Neural cell (in vitro differentiated cells): ENCODE data around the gene ITPK1. TPM values are rescaled to one million over a fixed set of nuclear protein-coding genes. Genes with fewer than 3 reads are reported as not detected.

Experiments used
- H2AFZ ChIP-seq: fragments of 200-600, 300-800 bp; sonication (generic), shearing (Covaris generic); 2 replicates; pipeline ENCODE4 v1.6.0; 2014; ENCODE audit warnings: low read depth, mild to moderate bottlenecking, antibody characterized with exemption, low read length, moderate library complexity
- H3F3A ChIP-seq: fragments of 200-600 bp; shearing (Covaris generic); 2 replicates; pipeline ENCODE4 v1.6.1; 2016; ENCODE audit warnings: mild to moderate bottlenecking, moderate library complexity, mixed read lengths, antibody characterized with exemption, low read length; ENCODE audit not compliant: insufficient read depth, poor library complexity, severe bottlenecking
- H3K27ac ChIP-seq: fragments of 200-600, 300-800 bp; sonication (generic), shearing (Covaris generic); 2 replicates; pipeline ENCODE4 v1.5.1; 2014; ENCODE audit warnings: mild to moderate bottlenecking, low read length, moderate library complexity
- H3K27me3 ChIP-seq: fragments of 300-800, 200-600 bp; sonication (generic), shearing (Covaris generic); 2 replicates; pipeline ENCODE4 v1.6.0; 2014; ENCODE audit warnings: mild to moderate bottlenecking, low read depth, low read length, moderate library complexity; ENCODE audit not compliant: insufficient read depth
- H3K36me3 ChIP-seq: fragments of 300-800, 200-600 bp; sonication (generic), shearing (Covaris generic); 2 replicates; pipeline ENCODE4 v1.5.1; 2014; ENCODE audit warnings: mild to moderate bottlenecking, antibody characterized with exemption, low read length, moderate library complexity; ENCODE audit not compliant: insufficient read depth
- H3K4me2 ChIP-seq: fragments of 300-800, 200-600 bp; sonication (generic), shearing (Covaris generic); 2 replicates; pipeline ENCODE4 v1.6.0; 2014; ENCODE audit warnings: mild to moderate bottlenecking, low read length
- H3K4me3 ChIP-seq: fragments of 300-800, 200-600 bp; sonication (generic), shearing (Covaris generic); 2 replicates; pipeline ENCODE4 v1.5.1; 2014; ENCODE audit warnings: mild to moderate bottlenecking, low read length, moderate library complexity
- H3K79me2 ChIP-seq: fragments of 200-600 bp; shearing (Covaris generic); replicated peaks from 2 replicates; pipeline ENCODE4 v1.6.0; 2014; ENCODE audit warnings: mild to moderate bottlenecking, low read length, moderate library complexity; ENCODE audit not compliant: insufficient read depth
- H3K9ac ChIP-seq: fragments of 300-800, 200-600 bp; sonication (generic), shearing (Covaris generic); 2 replicates; pipeline ENCODE4 v1.6.1; 2016; ENCODE audit warnings: mild to moderate bottlenecking, low read length, mixed read lengths
- H3K9me2 ChIP-seq: fragments of 200-600 bp; shearing (Covaris generic); 2 replicates; pipeline ENCODE4 v1.6.1; 2016; ENCODE audit warnings: mild to moderate bottlenecking, low read length, mixed read lengths; ENCODE audit not compliant: insufficient read depth
- H3K9me3 ChIP-seq: fragments of 200-600, 300-800 bp; sonication (generic), shearing (Covaris generic); 2 replicates; pipeline ENCODE4 v1.6.1; 2016; ENCODE audit warnings: mild to moderate bottlenecking, mixed run types, low read length, moderate library complexity, mixed read lengths
- H4K20me1 ChIP-seq: fragments of 200-600 bp; shearing (Covaris generic); 2 replicates; pipeline ENCODE4 v1.6.1; 2016; ENCODE audit warnings: mild to moderate bottlenecking, mixed run types; ENCODE audit not compliant: insufficient read depth
- EP300 ChIP-seq: fragments of 450-650 bp; conservative IDR thresholded peaks from 2 replicates; pipeline ENCODE4 v1.6.1; 2014; ENCODE audit warnings: antibody characterized with exemption, mild to moderate bottlenecking, moderate library complexity; ENCODE audit not compliant: poor library complexity, severe bottlenecking
- EZH2 ChIP-seq: fragments of 200-600, 300-800 bp; shearing (Covaris generic), sonication (generic); IDR thresholded peaks from 2 replicates; pipeline ENCODE4 v1.6.1; 2014; ENCODE audit warnings: antibody characterized with exemption, low read length, borderline replicate concordance, mild to moderate bottlenecking; ENCODE audit not compliant: insufficient read depth, poor library complexity, severe bottlenecking
- POLR2AphosphoS5 ChIP-seq: IDR thresholded peaks from 2 replicates; pipeline ENCODE4 v1.6.1; 2012
- RAD21 ChIP-seq: fragments of 450-650 bp; conservative IDR thresholded peaks from 2 replicates; pipeline ENCODE4 v1.6.1; 2014; ENCODE audit warnings: antibody characterized with exemption, mild to moderate bottlenecking, moderate library complexity
- SMC3 ChIP-seq: fragments of 450-650 bp; conservative IDR thresholded peaks from 2 replicates; pipeline ENCODE4 v1.6.1; 2014; ENCODE audit warnings: antibody characterized with exemption, mild to moderate bottlenecking, moderate library complexity; ENCODE audit not compliant: poor library complexity
- TAF1 ChIP-seq: IDR thresholded peaks from 2 replicates; pipeline ENCODE4 v1.6.1; 2012; ENCODE audit warnings: low read depth
- polyA plus RNA-seq: library from polyadenylated mRNA; depleted of rRNA; stranded (reverse); fragments of >200 nt; gene quantifications from 2 replicates; pipeline ENCODE4 v1.2.3, GENCODE V29; 2014
- TF ChIP-seq, protein P1 (sequence below): IDR thresholded peaks from 2 replicates; pipeline ENCODE4 v1.6.1; 2012; ENCODE audit warnings: borderline replicate concordance
- TF ChIP-seq, protein P2 (sequence below): fragments of 450-650 bp; IDR thresholded peaks from 2 replicates; pipeline ENCODE4 v1.5.1; 2014; ENCODE audit warnings: antibody characterized with exemption, mild to moderate bottlenecking, moderate library complexity; ENCODE audit not compliant: poor library complexity, severe bottlenecking

Gene ITPK1
- polyA plus RNA-seq, 1 donor from 2014 or later, result 65.0 TPM

DNA sequence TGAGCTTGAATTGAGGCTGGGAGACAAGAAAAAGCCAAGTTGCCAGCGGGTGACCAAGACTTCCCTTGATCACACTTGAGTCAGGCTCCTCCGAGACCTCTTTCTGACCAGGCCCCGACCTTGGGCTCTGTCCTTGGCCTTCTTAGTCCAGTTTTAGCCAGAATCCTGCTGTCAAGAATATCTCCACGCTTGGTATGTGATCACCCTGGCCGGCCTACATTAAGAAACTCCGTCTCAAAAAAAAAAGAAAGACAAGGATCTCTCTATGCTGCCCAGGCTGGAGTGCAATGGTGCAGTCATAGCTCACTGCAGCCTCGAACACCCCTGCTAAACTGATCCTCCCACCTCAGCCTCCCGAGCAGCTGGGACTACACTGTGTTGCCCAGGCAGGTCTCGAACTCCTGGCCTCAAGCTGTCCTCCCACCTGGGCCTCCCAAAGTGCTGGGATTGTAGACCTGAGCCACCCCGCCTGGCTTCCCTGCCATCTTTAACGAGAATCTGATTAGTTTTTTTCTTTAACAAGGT is 1.0 kb upstream of the ITPK1 start:
- Histone ChIP-seq H2AFZ (peak overlapping the region; percentile 65), H3F3A (no peaks in the 10 kb centered on the region), H3K4me3 (peak overlapping the region; percentile 83), H3K79me2 (peaks cover 8% of the 10 kb centered on the region), H3K36me3 (no peaks in the 10 kb centered on the region), H3K9me2 (no peaks in the 10 kb centered on the region), H3K9ac (peak overlapping the region; percentile 79), H3K4me2 (peak overlapping the region; percentile 78), H4K20me1 (no peaks in the 10 kb centered on the region), H3K9me3 (no peaks in the 10 kb centered on the region), H3K27ac (peak overlapping the region; percentile 68), H3K27me3 (no peaks in the 10 kb centered on the region)
- no peak for TF ChIP-seq SMC3
- TF ChIP-seq TAF1, result no peak

DNA sequence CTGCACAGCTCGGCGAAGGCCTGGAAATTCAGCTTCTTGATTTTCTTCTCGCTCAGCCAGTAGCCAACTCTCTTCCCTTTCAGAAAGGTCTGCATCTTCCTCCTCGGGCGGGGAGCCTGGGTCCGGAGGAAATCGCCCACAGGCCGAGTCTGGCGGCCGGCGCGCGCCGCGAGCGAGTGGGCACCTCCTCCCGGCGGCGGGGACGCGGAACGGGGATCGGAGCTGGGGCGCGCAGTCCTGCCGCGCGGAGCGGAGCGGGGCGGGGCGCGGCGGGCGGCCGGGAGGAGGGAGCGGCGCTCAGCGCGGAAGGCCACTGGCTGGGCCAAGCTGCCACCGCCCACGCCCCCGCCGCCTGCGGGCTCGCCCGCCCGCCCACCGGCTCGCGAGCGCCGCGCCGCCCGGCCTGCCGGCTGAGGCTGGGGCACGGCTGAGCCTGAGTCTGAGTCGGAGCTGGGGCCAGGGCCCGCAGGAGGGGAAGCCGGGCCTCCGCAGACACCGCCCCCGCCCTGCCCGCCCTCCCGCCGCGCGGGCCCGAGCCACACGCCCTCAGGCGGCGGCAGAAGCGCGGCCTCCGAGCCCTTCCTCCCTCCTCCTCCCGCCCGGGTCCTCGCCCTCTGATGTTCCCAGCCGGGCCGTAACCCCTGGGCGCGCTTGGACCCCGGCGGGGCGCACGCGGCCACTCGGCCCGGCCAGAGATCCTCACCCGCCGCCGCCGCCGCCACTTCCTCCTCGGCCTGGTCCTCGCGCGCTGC is 480 bp downstream of the ITPK1 start:
- peak overlapping the region; percentile 33 for H2AFZ ChIP-seq

More for the DNA sequence above, 480 bp downstream of the ITPK1 start:
- H3K4me2 ChIP-seq, result peak overlapping the region; percentile 77
- TF ChIP-seq EZH2 (no peak), POLR2AphosphoS5 (peak; percentile 60), EP300 (no peak), RAD21 (peak; percentile 36), SMC3 (peak; percentile 29)
- TF ChIP-seq, protein P1, sequence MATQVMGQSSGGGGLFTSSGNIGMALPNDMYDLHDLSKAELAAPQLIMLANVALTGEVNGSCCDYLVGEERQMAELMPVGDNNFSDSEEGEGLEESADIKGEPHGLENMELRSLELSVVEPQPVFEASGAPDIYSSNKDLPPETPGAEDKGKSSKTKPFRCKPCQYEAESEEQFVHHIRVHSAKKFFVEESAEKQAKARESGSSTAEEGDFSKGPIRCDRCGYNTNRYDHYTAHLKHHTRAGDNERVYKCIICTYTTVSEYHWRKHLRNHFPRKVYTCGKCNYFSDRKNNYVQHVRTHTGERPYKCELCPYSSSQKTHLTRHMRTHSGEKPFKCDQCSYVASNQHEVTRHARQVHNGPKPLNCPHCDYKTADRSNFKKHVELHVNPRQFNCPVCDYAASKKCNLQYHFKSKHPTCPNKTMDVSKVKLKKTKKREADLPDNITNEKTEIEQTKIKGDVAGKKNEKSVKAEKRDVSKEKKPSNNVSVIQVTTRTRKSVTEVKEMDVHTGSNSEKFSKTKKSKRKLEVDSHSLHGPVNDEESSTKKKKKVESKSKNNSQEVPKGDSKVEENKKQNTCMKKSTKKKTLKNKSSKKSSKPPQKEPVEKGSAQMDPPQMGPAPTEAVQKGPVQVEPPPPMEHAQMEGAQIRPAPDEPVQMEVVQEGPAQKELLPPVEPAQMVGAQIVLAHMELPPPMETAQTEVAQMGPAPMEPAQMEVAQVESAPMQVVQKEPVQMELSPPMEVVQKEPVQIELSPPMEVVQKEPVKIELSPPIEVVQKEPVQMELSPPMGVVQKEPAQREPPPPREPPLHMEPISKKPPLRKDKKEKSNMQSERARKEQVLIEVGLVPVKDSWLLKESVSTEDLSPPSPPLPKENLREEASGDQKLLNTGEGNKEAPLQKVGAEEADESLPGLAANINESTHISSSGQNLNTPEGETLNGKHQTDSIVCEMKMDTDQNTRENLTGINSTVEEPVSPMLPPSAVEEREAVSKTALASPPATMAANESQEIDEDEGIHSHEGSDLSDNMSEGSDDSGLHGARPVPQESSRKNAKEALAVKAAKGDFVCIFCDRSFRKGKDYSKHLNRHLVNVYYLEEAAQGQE, result no peak
- TF ChIP-seq, protein P2, sequence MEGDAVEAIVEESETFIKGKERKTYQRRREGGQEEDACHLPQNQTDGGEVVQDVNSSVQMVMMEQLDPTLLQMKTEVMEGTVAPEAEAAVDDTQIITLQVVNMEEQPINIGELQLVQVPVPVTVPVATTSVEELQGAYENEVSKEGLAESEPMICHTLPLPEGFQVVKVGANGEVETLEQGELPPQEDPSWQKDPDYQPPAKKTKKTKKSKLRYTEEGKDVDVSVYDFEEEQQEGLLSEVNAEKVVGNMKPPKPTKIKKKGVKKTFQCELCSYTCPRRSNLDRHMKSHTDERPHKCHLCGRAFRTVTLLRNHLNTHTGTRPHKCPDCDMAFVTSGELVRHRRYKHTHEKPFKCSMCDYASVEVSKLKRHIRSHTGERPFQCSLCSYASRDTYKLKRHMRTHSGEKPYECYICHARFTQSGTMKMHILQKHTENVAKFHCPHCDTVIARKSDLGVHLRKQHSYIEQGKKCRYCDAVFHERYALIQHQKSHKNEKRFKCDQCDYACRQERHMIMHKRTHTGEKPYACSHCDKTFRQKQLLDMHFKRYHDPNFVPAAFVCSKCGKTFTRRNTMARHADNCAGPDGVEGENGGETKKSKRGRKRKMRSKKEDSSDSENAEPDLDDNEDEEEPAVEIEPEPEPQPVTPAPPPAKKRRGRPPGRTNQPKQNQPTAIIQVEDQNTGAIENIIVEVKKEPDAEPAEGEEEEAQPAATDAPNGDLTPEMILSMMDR, result peak; percentile 3
- no peaks in the 10 kb centered on the region for H3K9me2 ChIP-seq
- no peaks in the 10 kb centered on the region for H4K20me1 ChIP-seq
- H3K79me2 ChIP-seq, result peaks cover 11% of the 10 kb centered on the region
- no peaks in the 10 kb centered on the region for H3K36me3 ChIP-seq
- no peaks in the 10 kb centered on the region for H3F3A ChIP-seq
- H3K9me3 ChIP-seq, result no peaks in the 10 kb centered on the region
- peak overlapping the region; percentile 95 for H3K4me3 ChIP-seq
- H3K27me3 ChIP-seq, result no peaks in the 10 kb centered on the region
- H3K27ac ChIP-seq, result peak overlapping the region; percentile 59
- H3K9ac ChIP-seq, result peak overlapping the region; percentile 79
